Frontal cortex (tissue), 4 donors: ENCODE results near the gene LGR6. TPM values are rescaled to one million over a fixed set of nuclear protein-coding genes. Genes with fewer than 3 reads are reported as not detected.
"Not testable (repeated sequence)": the region's sequence is repeated elsewhere in the genome, so short reads cannot be mapped to it uniquely, and the experiment has no call there.

Source experiments
- DNase-seq, 2 donors: peaks; one replicate each; pipeline ENCODE4 v3.0.0; 2012; ENCODE audit warnings: low spot score in 2 of 2
- FAIRE-seq: peaks from 2 replicates; lab custom pipeline; 2012; peaks lifted over from hg19 to GRCh38; lab: Jason Lieb, UNC
- total RNA-seq: library from RNA; depleted of rRNA; stranded (reverse); fragments of >200 nt; gene quantifications from one replicate; pipeline ENCODE4 v1.2.3, GENCODE V29; 2014
- donor health status: control.
- donor health status: control.
- donor health status: control.

LGR6 gene, protein sequence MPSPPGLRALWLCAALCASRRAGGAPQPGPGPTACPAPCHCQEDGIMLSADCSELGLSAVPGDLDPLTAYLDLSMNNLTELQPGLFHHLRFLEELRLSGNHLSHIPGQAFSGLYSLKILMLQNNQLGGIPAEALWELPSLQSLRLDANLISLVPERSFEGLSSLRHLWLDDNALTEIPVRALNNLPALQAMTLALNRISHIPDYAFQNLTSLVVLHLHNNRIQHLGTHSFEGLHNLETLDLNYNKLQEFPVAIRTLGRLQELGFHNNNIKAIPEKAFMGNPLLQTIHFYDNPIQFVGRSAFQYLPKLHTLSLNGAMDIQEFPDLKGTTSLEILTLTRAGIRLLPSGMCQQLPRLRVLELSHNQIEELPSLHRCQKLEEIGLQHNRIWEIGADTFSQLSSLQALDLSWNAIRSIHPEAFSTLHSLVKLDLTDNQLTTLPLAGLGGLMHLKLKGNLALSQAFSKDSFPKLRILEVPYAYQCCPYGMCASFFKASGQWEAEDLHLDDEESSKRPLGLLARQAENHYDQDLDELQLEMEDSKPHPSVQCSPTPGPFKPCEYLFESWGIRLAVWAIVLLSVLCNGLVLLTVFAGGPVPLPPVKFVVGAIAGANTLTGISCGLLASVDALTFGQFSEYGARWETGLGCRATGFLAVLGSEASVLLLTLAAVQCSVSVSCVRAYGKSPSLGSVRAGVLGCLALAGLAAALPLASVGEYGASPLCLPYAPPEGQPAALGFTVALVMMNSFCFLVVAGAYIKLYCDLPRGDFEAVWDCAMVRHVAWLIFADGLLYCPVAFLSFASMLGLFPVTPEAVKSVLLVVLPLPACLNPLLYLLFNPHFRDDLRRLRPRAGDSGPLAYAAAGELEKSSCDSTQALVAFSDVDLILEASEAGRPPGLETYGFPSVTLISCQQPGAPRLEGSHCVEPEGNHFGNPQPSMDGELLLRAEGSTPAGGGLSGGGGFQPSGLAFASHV
- 0.41 TPM for total RNA-seq

DNA sequence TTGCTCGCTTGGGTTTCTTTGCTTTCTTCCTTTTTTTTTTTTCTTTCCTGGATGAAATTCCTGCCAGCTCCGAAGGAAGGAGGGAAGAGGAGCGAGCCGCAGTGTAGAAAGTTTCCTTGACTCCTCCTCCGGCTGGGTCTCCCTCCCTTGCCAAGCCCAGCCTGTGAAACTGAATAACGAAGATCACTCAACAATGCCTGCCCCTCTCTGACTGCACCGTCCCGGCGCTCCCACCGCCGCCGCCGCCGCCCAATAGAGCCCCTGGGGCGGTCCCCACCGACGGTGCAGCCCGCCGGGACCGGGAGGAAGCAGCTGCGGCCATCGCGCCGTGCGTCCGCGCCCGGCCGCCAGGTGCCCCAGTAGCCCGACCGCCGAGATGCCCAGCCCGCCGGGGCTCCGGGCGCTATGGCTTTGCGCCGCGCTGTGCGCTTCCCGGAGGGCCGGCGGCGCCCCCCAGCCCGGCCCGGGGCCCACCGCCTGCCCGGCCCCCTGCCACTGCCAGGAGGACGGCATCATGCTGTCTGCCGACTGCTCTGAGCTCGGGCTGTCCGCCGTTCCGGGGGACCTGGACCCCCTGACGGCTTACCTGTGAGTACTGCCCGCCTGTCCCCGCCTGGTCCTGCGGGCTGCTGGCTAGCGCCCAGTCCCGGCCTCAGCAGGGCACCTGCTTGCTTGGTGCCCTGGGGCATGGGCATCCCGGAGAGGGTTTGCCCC lies at the start of gene LGR6:
LGR6 (plus strand) TSS at position 186 of the 714 bp plus-strand sequence; CDS start at position 377, 191 bp downstream.
- DNase-seq (no peak), FAIRE-seq (no peak)

DNA sequence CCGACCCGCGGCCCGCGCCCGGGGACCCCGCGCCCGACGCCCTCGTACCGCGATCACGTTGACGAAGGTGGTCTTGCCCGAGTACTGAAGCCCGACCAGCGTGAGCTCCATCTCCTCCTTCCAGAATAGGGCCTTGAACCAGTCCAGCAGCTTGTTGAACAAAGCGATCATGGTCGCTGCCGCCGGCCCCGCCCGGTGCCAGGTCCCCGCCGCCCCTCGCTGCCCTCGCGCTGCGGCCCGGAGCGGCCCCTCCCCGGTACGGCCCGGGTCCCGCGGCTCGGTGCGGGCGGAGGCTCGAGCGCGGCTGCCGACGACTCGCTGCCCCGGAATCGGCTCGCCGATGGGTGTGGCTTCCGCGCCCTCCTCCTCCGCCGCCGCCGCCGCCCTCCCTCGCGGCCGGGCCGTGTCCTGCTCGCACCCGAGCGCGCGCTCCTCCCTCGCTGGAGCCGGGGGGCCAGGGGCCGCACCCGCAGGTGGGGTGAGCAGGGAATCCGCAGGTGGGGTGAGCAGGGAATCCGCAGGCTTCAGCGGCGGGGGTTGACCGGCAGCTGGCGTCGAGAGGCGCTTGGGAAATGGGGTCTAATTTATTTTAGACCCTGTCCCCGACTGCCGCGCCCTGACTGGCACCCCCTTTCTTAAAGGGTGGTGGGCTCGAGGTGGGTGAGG lies 49.1 kb upstream of the LGR6 start, which contains the start of gene ARL8A:
ARL8A (minus strand) TSS at position 336 of the 666 bp plus-strand sequence; CDS start at position 171, 165 bp downstream.
- FAIRE-seq (no peak), DNase-seq (peak; percentile 83 to 89)

GRCh38 chr1:202145068-202145743 lies 48.4 kb upstream of the LGR6 start:
- peak in 1 of 2 donors; percentile 44 for DNase-seq

GRCh38 chr1:202145744-202146140 lies 47.9 kb upstream of the LGR6 start:
- FAIRE-seq: not testable (repeated sequence)

More at GRCh38 chr1:202145068-202145743, 48.4 kb upstream of the LGR6 start:
- FAIRE-seq: no peak

DNA sequence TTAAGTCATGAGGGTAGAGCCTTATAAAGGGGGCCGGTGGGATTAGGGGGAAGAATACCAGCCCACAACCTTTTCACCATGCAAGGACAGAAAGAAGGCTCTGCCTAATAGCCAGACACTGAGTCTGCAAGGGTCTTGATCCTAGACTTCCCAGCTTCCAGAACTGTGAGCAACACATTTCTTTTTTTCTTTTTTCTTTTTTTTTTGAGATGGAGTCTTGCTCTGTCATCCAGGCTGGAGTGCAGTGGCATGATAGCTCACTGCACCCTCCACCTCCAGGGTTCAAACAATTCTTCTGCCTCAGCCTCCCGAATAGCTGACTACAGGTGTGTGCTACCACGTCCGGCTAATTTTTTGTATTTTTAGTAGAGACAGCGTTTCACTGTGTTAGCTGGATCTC lies 47.3 kb upstream of the LGR6 start:
- no peak for DNase-seq
- no peak for FAIRE-seq

More at GRCh38 chr1:202145744-202146140, 47.9 kb upstream of the LGR6 start:
- DNase-seq: not testable (repeated sequence)

DNA sequence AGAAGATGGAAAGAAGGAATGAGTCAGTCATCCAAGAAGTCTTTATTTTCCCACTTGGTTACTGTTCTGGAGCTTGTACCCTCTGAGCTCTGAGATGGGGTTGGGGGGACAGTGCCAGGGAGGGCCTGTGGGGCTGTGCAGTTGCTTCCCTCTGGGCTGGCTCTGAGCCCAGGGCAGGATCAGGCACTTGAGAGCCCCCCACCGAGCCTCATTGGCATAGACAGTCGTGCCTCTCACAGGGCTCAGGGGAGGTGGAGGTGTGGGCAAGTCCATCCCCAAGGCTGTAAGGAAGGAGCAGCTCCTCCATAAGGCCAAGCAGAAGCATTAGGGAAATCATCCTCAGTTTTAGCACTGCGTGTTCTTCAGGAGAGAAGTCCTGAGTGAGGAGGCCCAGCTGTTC lies 46.6 kb upstream of the LGR6 start:
- no peak for FAIRE-seq

DNA sequence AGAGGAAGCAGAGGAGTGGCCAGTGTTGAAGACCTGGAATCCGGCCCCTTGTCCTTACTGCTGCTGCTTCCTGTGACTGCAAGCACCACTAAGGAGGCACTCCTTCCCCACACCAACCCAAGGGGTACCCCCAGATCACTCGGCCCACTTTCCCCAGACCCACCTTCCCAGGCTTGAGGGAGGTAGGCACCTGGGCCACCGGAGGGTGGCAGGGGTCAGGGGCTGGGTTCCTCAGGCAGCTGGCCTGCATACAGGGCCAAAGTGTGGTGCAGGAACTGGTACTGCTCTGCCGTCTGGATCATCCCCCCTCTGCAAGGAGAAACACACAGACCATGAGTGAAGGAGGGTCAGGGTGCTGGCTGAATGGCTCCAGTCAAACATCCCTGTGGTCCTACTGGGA lies 45.2 kb upstream of the LGR6 start:
- DNase-seq (no peak), FAIRE-seq (no peak)

More for the DNA sequence above, 46.6 kb upstream of the LGR6 start:
- DNase-seq: no peak

GRCh38 chr1:202149566-202149965 lies 44.0 kb upstream of the LGR6 start:
- no peak for FAIRE-seq

DNA sequence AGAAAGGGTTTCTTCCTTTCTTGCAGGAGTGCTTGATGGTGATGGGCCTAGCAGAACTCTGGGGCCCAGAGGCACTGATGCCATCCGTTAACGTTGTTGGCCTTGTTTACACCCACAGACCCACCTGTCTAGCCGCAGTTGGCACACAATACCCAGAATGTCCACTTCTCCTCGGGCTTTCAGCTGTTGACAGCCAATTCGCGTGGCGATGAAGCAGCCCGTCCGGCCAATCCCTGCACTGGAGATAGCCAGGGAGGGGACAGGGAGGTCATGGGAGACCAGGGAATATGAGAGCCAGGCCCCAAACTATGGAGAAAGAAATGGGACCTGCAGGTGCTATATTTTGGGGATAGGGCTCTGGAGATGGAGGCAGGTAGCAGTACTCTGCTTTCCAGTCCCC lies 43.4 kb upstream of the LGR6 start:
- FAIRE-seq (no peak), DNase-seq (no peak)

More at GRCh38 chr1:202149566-202149965, 44.0 kb upstream of the LGR6 start:
- DNase-seq: no peak

DNA sequence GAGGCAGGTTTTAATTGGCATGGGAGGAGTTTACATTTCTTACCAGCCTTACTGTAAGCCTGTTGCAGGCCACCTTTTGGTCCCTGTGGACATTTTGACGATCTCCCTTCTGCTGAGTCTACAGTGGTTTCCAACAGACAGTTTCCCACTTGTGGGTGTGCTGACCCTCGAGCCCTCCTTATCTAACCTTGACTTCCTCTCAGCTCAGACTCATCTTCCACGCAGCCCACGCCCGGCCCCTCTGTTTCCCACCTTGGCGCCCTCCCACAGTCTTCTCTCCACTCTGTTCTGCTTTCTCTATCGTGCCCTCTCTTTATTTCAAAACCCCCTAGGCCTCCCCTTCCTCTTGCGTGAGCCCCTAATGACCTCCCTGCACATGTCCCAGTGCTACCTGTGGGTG lies 43.0 kb upstream of the LGR6 start:
- no peak for FAIRE-seq
- no peak for DNase-seq

DNA sequence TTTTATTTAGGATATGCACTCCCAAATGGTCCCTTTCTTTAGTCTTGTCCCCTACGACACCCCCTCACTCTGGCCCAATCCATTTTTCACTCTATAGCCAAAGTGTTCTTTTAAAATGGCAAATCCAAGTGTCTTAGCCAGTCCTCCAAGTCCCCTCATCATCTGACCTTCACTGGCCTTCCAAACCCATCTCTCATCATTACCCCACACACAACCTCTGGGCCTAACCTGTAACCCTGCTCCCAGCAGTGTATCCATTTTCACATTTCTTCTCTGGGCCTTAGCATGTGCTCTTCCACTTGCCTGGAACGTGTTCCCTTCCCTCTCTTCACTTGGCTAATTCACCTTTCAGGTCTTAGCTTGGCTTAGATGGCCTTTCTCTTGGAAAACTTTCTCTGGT lies 42.6 kb upstream of the LGR6 start:
- no peak for FAIRE-seq

DNA sequence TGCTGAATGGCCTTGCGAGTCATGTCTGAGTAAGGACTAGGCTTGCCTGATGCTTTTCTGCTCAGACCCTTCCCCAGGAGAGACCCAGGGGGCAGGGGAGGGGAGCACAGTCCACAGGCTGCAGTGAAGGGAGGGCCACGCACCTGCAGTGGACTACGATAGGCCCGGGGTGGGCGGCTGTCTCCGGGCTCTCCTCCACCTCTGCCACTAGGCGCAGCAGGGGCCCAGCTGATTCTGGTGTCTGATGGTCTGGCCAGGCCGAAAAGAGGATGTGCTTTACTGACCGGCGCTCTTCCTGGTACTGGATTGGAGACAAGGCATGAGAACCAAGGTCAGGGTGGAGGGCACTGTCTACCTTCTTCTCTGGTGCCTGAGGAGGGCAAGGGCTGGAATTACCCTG lies 41.2 kb upstream of the LGR6 start:
- no peak for FAIRE-seq

More for the DNA sequence above, 42.6 kb upstream of the LGR6 start:
- DNase-seq: no peak

DNA sequence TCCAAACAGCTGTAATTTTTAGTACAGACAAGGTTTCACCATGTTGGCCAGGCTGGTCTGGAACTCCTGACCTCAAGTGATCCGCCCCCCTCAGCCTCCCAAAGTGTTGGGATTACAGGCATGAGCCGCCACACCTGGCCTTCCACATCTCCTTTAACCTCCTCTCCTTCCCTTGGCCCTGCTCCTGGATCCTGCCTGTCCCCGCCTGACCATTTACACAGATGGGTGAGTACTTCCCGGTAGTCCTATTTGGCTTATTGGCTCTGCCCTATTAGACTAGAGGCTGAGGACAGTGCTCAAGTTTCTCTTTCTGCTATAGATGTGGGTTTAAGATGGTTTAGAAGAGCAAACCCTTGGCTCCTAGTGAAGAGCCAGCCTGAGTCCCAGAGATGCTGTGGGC lies 40.3 kb upstream of the LGR6 start:
- DNase-seq (no peak), FAIRE-seq (no peak)

More for the DNA sequence above, 41.2 kb upstream of the LGR6 start:
- DNase-seq: no peak

- DNase-seq (no peak), FAIRE-seq (no peak)
Observed at GRCh38 chr1:202154148-202154765, 39.3 kb upstream of the LGR6 start.

DNA sequence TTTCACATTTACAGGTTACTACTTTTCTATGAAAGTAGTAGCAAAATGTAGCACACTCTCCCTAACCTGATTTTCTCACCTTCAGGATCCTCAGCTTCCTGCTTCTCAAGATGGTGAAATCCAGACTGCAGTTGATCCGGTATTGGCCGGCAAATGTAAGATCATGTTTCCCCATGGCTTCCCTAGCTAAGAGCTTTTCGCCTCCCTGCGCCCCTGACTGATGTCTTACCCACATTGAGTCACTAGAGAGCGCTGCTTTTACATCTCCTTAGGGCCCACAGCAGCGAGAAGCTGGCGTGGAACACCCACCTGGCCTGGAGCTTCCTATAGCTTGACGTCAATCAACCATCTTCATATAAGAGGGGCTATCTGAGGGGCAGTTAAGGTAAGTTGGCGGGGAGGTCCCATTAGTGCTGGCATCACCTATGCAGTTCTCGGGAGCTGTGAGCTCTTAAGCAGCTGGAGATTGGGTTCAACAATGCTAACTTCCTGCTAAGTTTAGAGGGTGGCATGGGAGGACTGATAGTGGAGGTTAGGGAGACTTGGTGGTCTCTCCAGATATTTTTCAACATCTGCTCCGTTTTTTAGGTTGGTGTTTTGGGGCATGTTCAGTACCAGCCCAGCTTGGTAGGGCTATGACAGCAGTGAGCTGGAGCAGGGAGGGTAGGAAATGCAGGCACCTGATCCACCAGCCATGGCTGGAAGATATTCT lies 38.7 kb upstream of the LGR6 start:
- FAIRE-seq (no peak), DNase-seq (no peak)

- no peak for DNase-seq
- no peak for FAIRE-seq
Observed at GRCh38 chr1:202155478-202156021, 38.0 kb upstream of the LGR6 start.

DNA sequence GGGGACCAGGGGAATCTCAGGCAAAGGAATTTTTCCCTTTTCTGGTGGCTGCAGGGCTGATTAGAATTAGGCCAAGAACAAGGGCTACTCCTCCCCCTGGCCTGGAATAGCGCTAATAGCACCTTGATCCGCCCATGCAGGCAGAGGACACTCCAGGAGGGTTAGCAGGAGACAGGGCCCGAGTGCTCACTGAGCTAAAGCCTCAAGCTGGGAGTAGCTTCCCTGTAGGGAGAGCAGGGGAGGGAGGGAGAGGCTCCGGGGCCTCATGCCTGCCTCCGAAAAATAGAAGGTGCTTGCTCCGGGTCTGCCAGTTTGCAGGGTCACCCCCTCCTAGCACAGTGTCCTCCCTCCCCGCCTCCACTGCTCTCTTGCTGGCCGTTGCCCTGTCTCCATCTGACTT lies 37.0 kb upstream of the LGR6 start:
- DNase-seq (no peak), FAIRE-seq (no peak)
